GM23338 (cell line): ENCODE results near the gene P3H4. TPM values are rescaled to one million over a fixed set of nuclear protein-coding genes. Genes with fewer than 3 reads are reported as not detected.

Experiments used
- ATAC-seq: fragments of 200-7000 bp; cut with Tn5 transposase; 3 replicates; pipeline ENCODE4 v1.9.1; 2020
- DNase-seq: peaks from one replicate; pipeline ENCODE4 v3.0.0-alpha.2; 2015; ENCODE audit warnings: low spot score
- H2AFZ ChIP-seq: fragments of 200-600 bp; sonication (generic); 2 replicates; pipeline ENCODE4 v1.8.0; 2016; ENCODE audit warnings: antibody characterized with exemption, mild to moderate bottlenecking, moderate library complexity
- H3F3A ChIP-seq: fragments of 200-600 bp; sonication (generic); replicated peaks from 2 replicates; pipeline ENCODE4 v1.8.0; 2017; ENCODE audit warnings: antibody characterized with exemption, mixed run types, low read depth
- H3K27ac ChIP-seq: fragments of 200-600 bp; sonication (generic); 2 replicates; pipeline ENCODE4 v1.6.1; 2016; ENCODE audit warnings: low read depth
- H3K27me3 ChIP-seq: fragments of 200-600 bp; sonication (generic); 2 replicates; pipeline ENCODE4 v1.8.0; 2016; ENCODE audit warnings: mild to moderate bottlenecking, mixed run types, moderate library complexity; ENCODE audit not compliant: insufficient read depth
- H3K36me3 ChIP-seq: fragments of 200-600 bp; sonication (generic); 2 replicates; pipeline ENCODE4 v1.8.0; 2016; ENCODE audit warnings: mild to moderate bottlenecking; ENCODE audit not compliant: insufficient read depth
- H3K4me1 ChIP-seq: fragments of 200-600 bp; sonication (generic); 2 replicates; pipeline ENCODE4 v1.8.0; 2016; ENCODE audit warnings: mild to moderate bottlenecking, moderate library complexity; ENCODE audit not compliant: insufficient read depth
- H3K4me2 ChIP-seq: fragments of 200-600 bp; sonication (generic); 2 replicates; pipeline ENCODE4 v1.7.1; 2017; ENCODE audit warnings: mixed run types
- H3K4me3 ChIP-seq: fragments of 200-600 bp; sonication (generic); 2 replicates; pipeline ENCODE4 v1.6.1; 2016; ENCODE audit warnings: mixed run types
- H3K79me2 ChIP-seq: fragments of 200-600 bp; sonication (generic); replicated peaks from 2 replicates; pipeline ENCODE4 v1.8.0; 2017; ENCODE audit warnings: mild to moderate bottlenecking; ENCODE audit not compliant: insufficient read depth
- H3K9me2 ChIP-seq: fragments of 200-600 bp; sonication (generic); 2 replicates; pipeline ENCODE4 v1.8.0; 2017; ENCODE audit not compliant: insufficient read depth
- H4K20me1 ChIP-seq: fragments of 200-600 bp; sonication (generic); replicated peaks from 2 replicates; pipeline ENCODE4 v1.8.0; 2017; ENCODE audit warnings: mild to moderate bottlenecking; ENCODE audit not compliant: insufficient read depth
- H3K27ac Mint-ChIP-seq: 2 replicates; pipeline ENCODE4 v1.8.0; 2020; ENCODE audit warnings: inconsistent platforms, mild to moderate bottlenecking, moderate library complexity, mixed read lengths
- H3K27me3 Mint-ChIP-seq: 3 replicates; pipeline ENCODE4 v1.8.0; 2022; ENCODE audit warnings: low read depth, mild to moderate bottlenecking, moderate library complexity, mixed read lengths, inconsistent platforms; ENCODE audit not compliant: insufficient read depth, poor library complexity
- H3K36me3 Mint-ChIP-seq: 3 replicates; pipeline ENCODE4 v1.8.0; 2021; ENCODE audit warnings: low read depth, mild to moderate bottlenecking, inconsistent platforms, moderate library complexity, mixed read lengths
- H3K4me1 Mint-ChIP-seq: 3 replicates; pipeline ENCODE4 v1.8.0; 2020; ENCODE audit warnings: mild to moderate bottlenecking, inconsistent platforms, mixed read lengths
- H3K4me3 Mint-ChIP-seq: 3 replicates; pipeline ENCODE4 v1.8.0; 2021; ENCODE audit warnings: moderate library complexity, mild to moderate bottlenecking, inconsistent platforms, mixed read lengths
- H3K9me3 Mint-ChIP-seq: 3 replicates; pipeline ENCODE4 v1.8.0; 2020; ENCODE audit warnings: moderate library complexity, mild to moderate bottlenecking, inconsistent platforms, mixed read lengths
- CREB1 ChIP-seq: fragments of 250-450 bp; sonication (Bioruptor Pico); IDR thresholded peaks from 2 replicates; pipeline ENCODE4 v1.5.0; 2020; ENCODE audit warnings: low read depth, mild to moderate bottlenecking, moderate library complexity
- NANOG ChIP-seq: IDR thresholded peaks from 2 replicates; pipeline ENCODE4 v1.6.1; 2016; ENCODE audit warnings: antibody characterized with exemption, borderline replicate concordance
- POLR2AphosphoS5 ChIP-seq: IDR thresholded peaks from 2 replicates; pipeline ENCODE4 v1.6.1; 2016; ENCODE audit warnings: antibody characterized with exemption, low read depth
- REST ChIP-seq: IDR thresholded peaks from one replicate; pipeline ENCODE4 v1.6.1; 2018; ENCODE audit warnings: antibody characterized with exemption; ENCODE audit not compliant: unreplicated experiment
- ZNF331 ChIP-seq: fragments of 250-450 bp; sonication (Bioruptor Pico); IDR thresholded peaks from 2 replicates; pipeline ENCODE4 v1.5.0; 2020; ENCODE audit warnings: low read depth, mild to moderate bottlenecking, moderate library complexity
- ZNF462 ChIP-seq: fragments of 250-450 bp; sonication (Bioruptor Pico); IDR thresholded peaks from 2 replicates; pipeline ENCODE4 v1.5.0; 2020; ENCODE audit warnings: mild to moderate bottlenecking, moderate library complexity
- polyA plus RNA-seq: library from polyadenylated mRNA; unstranded; fragments of >200 nt; fragmentation: Nextera tagmentation; extraction: Ambion mirVana; gene quantifications from 2 replicates; pipeline ENCODE4 v1.2.1, GENCODE V29; 2016
- total RNA-seq: library from RNA; depleted of rRNA; stranded (reverse); fragments of >200 nt; shearing (Covaris generic); gene quantifications from 2 replicates; pipeline ENCODE4 v1.2.3, GENCODE V29; 2014

P3H4 gene
- total and polyA plus RNA-seq, 2 experiments from 2014 or later, result 16.0 to 33.3 TPM

- H3K4me1 Mint-ChIP-seq, result peaks cover 7% of the 10 kb centered on the region; the same call in 2 of the 3 replicates
- Histone ChIP-seq H3K4me1 (peaks cover 7% of the 10 kb centered on the region), H3K36me3 (no peaks in the 10 kb centered on the region), H3F3A (no peaks in the 10 kb centered on the region; the same call in 1 of the 2 replicates), H3K79me2 (peaks cover 12% of the 10 kb centered on the region), H2AFZ (peak overlapping the region; percentile 95), H3K4me3 (peak overlapping the region; percentile 94), H3K9me2 (no peaks in the 10 kb centered on the region), H4K20me1 (peaks cover 9% of the 10 kb centered on the region; the same call in 1 of the 2 replicates), H3K27ac (no peak overlapping the region), H3K4me2 (peak overlapping the region; percentile 90), H3K27me3 (peaks cover 5% of the 10 kb centered on the region; the same call in 1 of the 2 replicates)
- peak overlapping the region; percentile 89 for H3K4me3 Mint-ChIP-seq
- DNase-seq (no peak), ATAC-seq (no peak)
- H3K36me3 Mint-ChIP-seq, result peaks cover 11% of the 10 kb centered on the region
- peaks cover 6% of the 10 kb centered on the region for H3K27me3 Mint-ChIP-seq
- H3K27ac Mint-ChIP-seq, result no peak overlapping the region
- no peak for TF ChIP-seq ZNF462 (CRISPR knock-in tag)
- no peak for TF ChIP-seq ZNF331 (CRISPR knock-in tag)
- no peak for TF ChIP-seq POLR2AphosphoS5
- no peak for TF ChIP-seq REST
- no peak for TF ChIP-seq NANOG
- no peak for TF ChIP-seq CREB1 (CRISPR knock-in tag)
- H3K9me3 Mint-ChIP-seq, result no peaks in the 10 kb centered on the region
Observed at GRCh38 chr17:41836550-41837196, 24.9 kb upstream of the P3H4 start.
